HG03558 (cell line): ENCODE results near the gene SMPD1.

Source experiments
- ATAC-seq: cut with Tn5 transposase; IDR thresholded peaks from one replicate; pipeline ENCODE4 v1.9.1; 2021; ENCODE audit warnings: moderate number of reproducible peaks; ENCODE audit not compliant: unreplicated experiment; ENCODE audit errors: extremely low read depth

SMPD1 gene

GRCh38 chr11:6389905-6390717 is at the start of gene SMPD1:
Gene SMPD1 (plus strand): TSS chr11:6390474. CDS start chr11:6390599, 125 bp downstream.
- ATAC-seq, result peak; percentile 98

DNA sequence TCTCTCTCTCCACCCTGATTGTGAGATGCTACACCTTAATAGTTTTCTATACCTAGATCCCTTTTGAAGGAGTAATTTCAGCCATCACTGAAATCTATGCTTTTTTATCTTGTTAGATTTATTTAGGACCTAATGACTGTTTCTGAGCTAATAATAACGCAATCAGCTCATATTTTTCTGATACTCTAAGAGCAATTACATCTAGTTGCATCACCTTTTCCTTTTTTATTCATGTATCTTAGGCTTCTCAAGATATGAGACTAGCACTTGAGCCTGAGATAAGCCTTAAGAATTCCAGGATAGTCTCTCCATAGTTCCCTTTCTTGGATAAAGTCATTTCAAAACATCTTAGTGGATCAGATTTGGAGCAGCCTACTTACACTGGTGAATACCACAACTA is 44.9 kb upstream of the SMPD1 start:
- ATAC-seq, result no peak

DNA sequence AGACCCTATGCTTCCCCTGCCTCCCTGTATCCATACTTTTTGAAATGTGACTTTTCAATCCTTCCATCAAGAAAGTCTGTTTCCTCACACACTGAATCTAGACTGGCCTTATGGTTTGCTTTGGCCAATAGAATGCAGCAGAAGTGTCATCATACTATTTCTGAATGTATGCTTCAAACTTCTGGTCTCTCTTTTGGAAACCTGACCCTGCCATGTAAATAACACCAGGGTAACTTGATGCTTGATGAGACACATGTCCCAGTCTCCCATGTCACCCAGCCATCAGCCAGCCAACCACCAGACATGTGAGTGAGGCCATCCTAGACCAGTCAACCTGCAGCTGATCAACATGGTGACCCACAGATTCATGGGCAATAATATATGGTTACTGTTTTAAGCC is 40.2 kb upstream of the SMPD1 start:
- no peak for ATAC-seq

DNA sequence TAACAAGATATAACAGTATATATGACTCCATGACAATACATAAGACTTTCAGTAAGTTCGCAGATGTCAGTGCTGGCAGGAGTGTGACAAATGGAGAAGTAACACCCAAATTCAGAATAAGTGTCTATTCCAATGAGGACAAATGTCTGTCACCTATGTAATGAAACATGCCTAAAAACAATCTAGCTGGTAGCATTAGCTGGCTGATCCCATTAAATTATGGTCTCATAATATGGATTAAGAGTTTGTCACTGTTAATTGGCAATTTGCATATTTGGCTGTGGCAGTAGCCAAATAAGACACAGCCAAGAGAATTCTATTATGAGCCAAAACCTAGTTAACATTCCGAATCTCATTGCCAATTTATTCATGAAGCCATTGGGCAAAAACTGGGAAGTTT is 39.8 kb upstream of the SMPD1 start:
- ATAC-seq, result no peak

GRCh38 chr11:6351782-6352382 is 38.4 kb upstream of the SMPD1 start:
- ATAC-seq, result no peak

- no peak for ATAC-seq
Observed at GRCh38 chr11:6353367-6353987, 36.8 kb upstream of the SMPD1 start.

DNA sequence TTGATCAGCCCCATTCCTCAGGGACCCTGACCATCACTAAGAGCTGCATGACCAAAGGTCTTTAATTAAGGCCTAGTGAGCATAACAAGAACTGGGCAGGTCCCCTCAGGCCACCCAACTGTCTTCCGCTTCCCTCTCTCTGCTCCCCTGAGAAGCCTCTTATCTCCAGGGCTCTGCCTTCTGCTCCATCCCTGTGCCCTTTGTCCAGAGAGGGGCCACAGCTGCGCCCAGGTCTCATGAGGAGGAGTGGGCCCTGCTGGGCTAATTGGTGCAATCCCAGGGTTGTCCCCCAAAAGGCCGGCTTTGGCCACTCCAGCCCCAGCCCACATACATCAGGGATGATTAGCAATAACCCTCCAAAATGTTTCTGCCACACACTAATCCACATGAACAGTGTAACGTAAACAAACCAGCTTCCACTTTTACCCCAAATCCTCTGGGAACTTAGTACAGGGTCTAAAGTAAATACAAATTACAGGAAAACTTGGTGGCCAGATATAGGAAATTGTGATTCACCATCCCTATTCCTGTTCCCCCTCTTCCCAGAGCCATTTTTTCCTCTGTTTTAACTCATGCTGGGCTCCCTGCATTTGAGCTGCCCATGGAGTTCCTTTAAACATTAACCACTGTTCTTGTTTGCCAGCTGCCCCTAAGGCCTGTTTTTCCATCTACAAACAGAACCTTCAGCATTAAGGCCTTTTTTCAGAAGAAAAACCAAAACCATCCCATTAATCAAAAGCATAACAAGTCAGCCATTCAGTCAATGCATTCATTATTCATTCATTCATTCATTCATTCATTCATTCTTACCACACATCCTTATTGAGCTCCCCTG is 35.4 kb upstream of the SMPD1 start:
- ATAC-seq, result no peak

DNA sequence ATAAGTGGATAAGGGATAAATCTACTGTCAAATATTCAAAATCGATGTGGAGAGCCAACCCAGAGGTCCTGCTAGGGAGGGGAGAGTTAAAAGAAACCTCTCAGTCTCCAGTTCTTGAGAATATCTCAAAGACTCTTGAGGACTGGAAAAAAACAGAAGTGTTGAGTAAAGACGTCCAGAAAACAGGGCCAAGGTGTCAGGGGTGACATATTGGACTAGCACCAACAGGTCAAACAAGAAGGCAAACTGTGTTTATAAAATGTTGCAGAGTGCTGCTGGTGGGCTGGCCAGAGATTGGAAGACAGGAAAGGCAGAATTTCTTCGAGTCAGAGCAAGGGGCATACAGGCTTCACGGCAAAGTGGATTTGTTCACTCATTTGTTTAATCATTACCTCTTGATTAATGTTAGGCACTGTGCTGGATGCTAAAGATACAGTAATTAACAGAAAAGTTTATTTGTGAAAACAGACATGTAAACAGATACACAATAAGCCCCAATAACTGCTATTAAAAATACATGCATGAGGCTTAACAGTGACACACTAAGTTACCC is 33.7 kb upstream of the SMPD1 start:
- ATAC-seq, result no peak

DNA sequence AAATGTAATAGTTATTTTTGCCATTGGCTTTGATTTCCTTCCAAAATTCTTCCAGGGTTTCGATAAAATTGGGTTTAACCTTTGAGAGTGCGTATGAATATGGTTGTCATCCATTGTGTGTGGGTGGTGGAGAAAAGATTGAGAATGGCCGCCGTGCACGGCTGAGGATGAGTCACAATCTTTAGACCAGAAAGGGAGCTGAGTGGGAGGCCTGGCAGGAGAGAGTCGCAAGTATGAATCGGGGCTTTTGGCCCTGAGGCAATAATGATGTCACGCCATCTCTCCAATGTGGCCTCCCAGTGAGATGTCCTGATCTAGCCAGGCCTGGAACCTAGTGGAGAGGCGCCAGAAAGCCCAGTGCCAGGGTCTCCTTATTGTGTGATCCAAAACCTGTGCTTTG is 33.1 kb upstream of the SMPD1 start:
- no peak for ATAC-seq

GRCh38 chr11:6360183-6360582 is 30.1 kb upstream of the SMPD1 start:
- no peak for ATAC-seq

GRCh38 chr11:6362185-6362872 is 27.9 kb upstream of the SMPD1 start:
- no peak for ATAC-seq

DNA sequence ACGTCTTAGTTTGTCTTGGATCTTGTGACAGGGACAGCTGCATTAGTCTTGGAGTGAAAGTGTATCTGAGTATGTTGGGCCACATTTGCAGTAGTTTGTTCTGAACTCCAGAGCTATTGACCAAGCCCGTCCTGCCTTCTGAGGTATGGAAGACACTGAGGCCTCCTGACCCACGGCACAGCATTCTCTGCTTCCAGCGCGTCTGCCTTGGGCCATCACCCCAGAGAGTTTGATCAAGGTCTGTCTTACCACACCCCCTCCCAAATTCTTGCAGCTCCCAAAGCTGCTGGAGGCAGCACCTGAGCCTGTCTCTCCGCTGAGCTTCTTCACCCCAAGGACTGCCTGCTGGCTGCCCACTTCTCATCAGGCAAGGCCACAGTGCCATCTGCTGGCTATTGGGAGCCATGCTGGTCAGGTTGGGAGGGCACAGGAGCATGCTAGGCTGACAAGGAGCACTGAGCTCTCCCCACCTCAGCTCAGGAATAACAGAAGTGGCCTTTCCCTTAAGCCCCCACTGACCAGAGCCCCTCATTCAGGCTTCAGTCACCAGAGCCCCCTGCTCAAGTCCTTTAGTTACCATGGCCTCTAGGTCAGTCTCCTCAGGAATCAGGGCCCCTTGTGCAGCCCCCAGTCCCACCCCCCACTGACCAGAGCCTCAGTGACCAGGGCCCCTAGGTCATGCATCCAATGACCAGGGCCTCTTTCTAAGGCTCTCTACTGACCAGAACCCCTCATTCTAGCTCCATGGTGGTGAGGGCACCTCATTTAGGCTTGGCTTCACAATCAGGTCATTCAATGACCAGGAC is 27.2 kb upstream of the SMPD1 start:
- ATAC-seq, result peak; percentile 65

GRCh38 chr11:6365659-6366058 is 24.6 kb upstream of the SMPD1 start:
- ATAC-seq, result no peak

DNA sequence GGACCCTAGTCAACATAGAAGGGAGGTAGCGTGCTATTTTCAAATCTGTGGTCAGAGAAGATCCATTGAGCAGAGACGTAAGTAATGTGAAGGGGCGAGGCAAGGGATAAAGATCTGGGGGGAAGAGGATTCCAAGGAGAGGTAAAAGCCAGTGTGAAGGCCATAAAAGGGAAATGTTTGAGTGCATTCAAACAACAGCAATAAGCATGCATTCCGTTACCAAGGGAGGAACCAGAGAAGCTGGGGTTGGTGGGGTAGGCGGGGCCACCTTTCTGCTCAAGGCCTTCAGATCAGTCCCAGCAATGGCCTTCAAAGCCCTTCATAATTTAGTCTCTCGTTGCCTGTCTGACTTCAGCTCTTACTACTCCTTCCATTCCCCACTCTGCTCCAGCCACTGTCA is 18.4 kb upstream of the SMPD1 start:
- ATAC-seq, result no peak

GRCh38 chr11:6377902-6378639 is 12.2 kb upstream of the SMPD1 start:
- no peak for ATAC-seq

DNA sequence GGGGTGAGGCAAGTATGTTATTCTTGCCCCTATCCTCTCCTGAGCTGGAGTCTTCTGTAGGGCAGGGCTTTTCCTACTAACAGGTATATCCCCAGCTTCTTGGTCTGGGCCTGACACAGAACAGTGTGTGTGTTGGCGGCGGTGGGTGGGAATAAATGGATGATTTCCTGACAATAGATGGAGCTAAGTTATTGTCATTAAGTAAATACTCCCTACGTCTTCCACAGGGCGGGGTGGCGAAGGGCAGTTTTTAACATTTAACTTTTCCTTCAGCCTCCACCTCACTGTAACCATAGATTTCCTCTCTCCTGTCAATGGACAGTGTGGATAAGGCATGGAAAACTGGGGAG is 11.7 kb upstream of the SMPD1 start:
- no peak for ATAC-seq

DNA sequence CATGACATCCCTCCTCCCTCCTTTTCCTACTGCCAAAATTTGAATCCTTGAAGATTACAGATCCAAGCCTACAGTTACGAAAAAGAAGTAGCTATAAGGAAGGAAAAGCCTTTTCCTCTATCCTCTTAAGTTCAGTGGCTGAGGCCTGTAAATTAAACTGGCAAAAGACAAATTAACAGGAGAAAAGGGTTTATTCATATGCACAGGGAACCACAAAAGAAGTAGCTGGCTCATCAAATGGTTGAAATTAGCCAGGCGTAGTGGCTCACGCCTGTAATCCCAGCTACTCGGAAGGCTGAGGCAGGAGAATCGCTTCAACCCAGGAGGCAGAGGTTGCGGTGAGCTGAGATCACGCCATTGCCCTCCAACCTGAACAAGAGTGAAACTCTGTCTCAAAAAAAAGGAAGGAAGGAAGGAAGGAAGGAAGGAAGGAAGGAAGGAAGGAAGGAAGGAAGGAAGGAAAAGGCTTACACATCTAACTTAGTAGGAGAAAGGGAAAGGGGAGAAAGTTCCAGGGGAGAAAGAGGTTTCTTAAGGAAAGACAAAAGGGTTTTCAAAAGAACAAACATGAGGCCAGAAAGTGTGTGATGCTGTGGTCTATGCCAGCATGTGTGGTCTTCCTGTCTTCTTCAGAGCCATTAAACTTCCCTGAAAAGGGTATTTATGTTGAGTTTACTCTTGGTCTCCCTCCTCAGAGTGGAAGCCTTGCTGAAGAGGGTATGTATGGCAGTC is 5.1 kb upstream of the SMPD1 start:
- no peak for ATAC-seq
